Chondrocyte (in vitro differentiated cells): ENCODE measurements around the gene FAM200A. TPM values are rescaled to one million over a fixed set of nuclear protein-coding genes. Genes with fewer than 3 reads are reported as not detected.
"Not testable (repeated sequence)": the region's sequence is repeated elsewhere in the genome, so short reads cannot be mapped to it uniquely, and the experiment has no call there.

ENCODE experiments used
- DNase-seq: peaks from one replicate; pipeline ENCODE4 v3.0.0; 2021; ENCODE audit warnings: mixed read lengths, low spot score
- H3K27ac Mint-ChIP-seq: one replicate; pipeline ENCODE4 v1.8.0; 2021; ENCODE audit warnings: mild to moderate bottlenecking, moderate library complexity, mixed read lengths; ENCODE audit not compliant: unreplicated experiment
- H3K27me3 Mint-ChIP-seq: 2 replicates; pipeline ENCODE4 v1.8.0; 2021; ENCODE audit warnings: low read depth, mixed read lengths
- H3K36me3 Mint-ChIP-seq: 2 replicates; pipeline ENCODE4 v1.8.0; 2021; ENCODE audit warnings: low read depth, mixed read lengths
- H3K4me1 Mint-ChIP-seq: 2 replicates; pipeline ENCODE4 v1.8.0; 2021; ENCODE audit warnings: low read depth, mild to moderate bottlenecking, mixed read lengths
- H3K4me3 Mint-ChIP-seq: one replicate; pipeline ENCODE4 v1.8.0; 2021; ENCODE audit warnings: mild to moderate bottlenecking, moderate library complexity, mixed read lengths; ENCODE audit not compliant: unreplicated experiment
- H3K9me3 Mint-ChIP-seq: 2 replicates; pipeline ENCODE4 v1.8.0; 2021; ENCODE audit warnings: low read depth, mixed read lengths
- CTCF ChIP-seq: fragments of 200-600 bp; sonication (generic); IDR thresholded peaks from 2 replicates; pipeline ENCODE4 v1.5.0; 2021; ENCODE audit warnings: antibody characterized with exemption, mild to moderate bottlenecking, moderate library complexity
- total RNA-seq: library from RNA; stranded (reverse); gene quantifications from 3 replicates; pipeline ENCODE4 v1.2.1, GENCODE V29; 2021

Gene FAM200A
- total RNA-seq, 1 donor from 2014 or later, result 3.9 TPM

- H3K4me3 Mint-ChIP-seq, result no peak overlapping the region
- H3K36me3 Mint-ChIP-seq, result peaks cover 38% of the 10 kb centered on the region
- no peak for DNase-seq
- H3K4me1 Mint-ChIP-seq, result no peaks in the 10 kb centered on the region
- H3K9me3 Mint-ChIP-seq, result no peaks in the 10 kb centered on the region
- H3K27ac Mint-ChIP-seq, result no peak overlapping the region
- TF ChIP-seq CTCF, result no peak
- no peaks in the 10 kb centered on the region for H3K27me3 Mint-ChIP-seq
Measured at GRCh38 chr7:99521399-99521798, 30.5 kb downstream of the FAM200A start.

- no peak for DNase-seq
- Mint-ChIP-seq H3K27me3 (no peaks in the 10 kb centered on the region), H3K9me3 (no peaks in the 10 kb centered on the region), H3K4me1 (no peaks in the 10 kb centered on the region), H3K27ac (no peak overlapping the region), H3K36me3 (peaks cover 24% of the 10 kb centered on the region), H3K4me3 (no peak overlapping the region)
- no peak for TF ChIP-seq CTCF
Measured at GRCh38 chr7:99514050-99514449, 37.9 kb downstream of the FAM200A start.

- TF ChIP-seq CTCF, result no peak
- Mint-ChIP-seq H3K9me3 (no peaks in the 10 kb centered on the region), H3K4me1 (peaks cover 27% of the 10 kb centered on the region), H3K27me3 (no peaks in the 10 kb centered on the region), H3K4me3 (peak overlapping the region; percentile 95), H3K36me3 (no peaks in the 10 kb centered on the region), H3K27ac (peak overlapping the region; percentile 99)
- no peak for DNase-seq
Measured at GRCh38 chr7:99505324-99505662, 46.6 kb downstream of the FAM200A start.

- H3K27ac Mint-ChIP-seq, result peak within 1 kb of the TSS; percentile 99
Measured at GRCh38 chr7:99504603-99505323, 47.2 kb downstream of the FAM200A start, which contains the start of gene ZKSCAN5. Gene ZKSCAN5, plus strand, starts transcription at chr7:99504662. Its CDS starts 1,383 bp downstream, at chr7:99506045.

GRCh38 chr7:99504281-99504602 lies 47.7 kb downstream of the FAM200A start:
- H3K9me3 Mint-ChIP-seq, result no peaks in the 10 kb centered on the region
- H3K27me3 Mint-ChIP-seq, result no peaks in the 10 kb centered on the region
- peaks cover 29% of the 10 kb centered on the region for H3K4me1 Mint-ChIP-seq
- H3K4me3 Mint-ChIP-seq, result peak overlapping the region; percentile 95
- H3K36me3 Mint-ChIP-seq, result no peaks in the 10 kb centered on the region
- H3K27ac Mint-ChIP-seq, result peak overlapping the region; percentile 99
- DNase-seq, result no peak
- no peak for TF ChIP-seq CTCF

More at GRCh38 chr7:99504603-99505323, 47.2 kb downstream of the FAM200A start, which contains the start of gene ZKSCAN5:
- no peaks in the 10 kb centered on the region for H3K27me3 Mint-ChIP-seq
- no peak for TF ChIP-seq CTCF
- H3K4me3 Mint-ChIP-seq, result peak within 1 kb of the TSS; percentile 95
- H3K36me3 Mint-ChIP-seq, result no peaks in the 10 kb centered on the region
- peak; percentile 100 for DNase-seq
- no peaks in the 10 kb centered on the region for H3K9me3 Mint-ChIP-seq
- peaks cover 27% of the 10 kb centered on the region for H3K4me1 Mint-ChIP-seq

GRCh38 chr7:99501236-99501635 lies 50.7 kb downstream of the FAM200A start:
- not testable (repeated sequence) for H3K9me3 Mint-ChIP-seq, H3K27me3 Mint-ChIP-seq, H3K36me3 Mint-ChIP-seq
- peaks cover 38% of the 10 kb centered on the region for H3K4me1 Mint-ChIP-seq
- peak overlapping the region; percentile 63 for H3K27ac Mint-ChIP-seq
- peak overlapping the region; percentile 94 for H3K4me3 Mint-ChIP-seq
- DNase-seq, result peak; percentile 6
